Activated CD8-positive, alpha-beta T cell treated with anti-CD3 and anti-CD28 coated beads for 36 hours (primary cell): ENCODE data around the gene MAP2. TPM values are rescaled to one million over a fixed set of nuclear protein-coding genes. Genes with fewer than 3 reads are reported as not detected.

Experiments
- ATAC-seq: fragments of 200-7000 bp; cut with Tn5 transposase; one replicate; pipeline ENCODE4 v1.10.0; 2021; ENCODE audit warnings: mild to moderate bottlenecking, moderate library complexity
- CTCF ChIA-PET: fragments of 350-600 bp; sonication (Branson Sonifier 250); formaldehyde crosslinking; loops from one replicate; lab custom pipeline; 2021; ENCODE audit warnings: antibody characterized with exemption; lab: Charles Lee
- POLR2A ChIA-PET: fragments of 350-600 bp; sonication (Branson Sonifier 250); formaldehyde crosslinking; loops from one replicate; lab custom pipeline; 2021; ENCODE audit warnings: antibody characterized with exemption; lab: Charles Lee
- DNase-seq: peaks from one replicate; pipeline ENCODE4 v3.0.0-alpha.2; 2020
- H3K27ac Mint-ChIP-seq: one replicate; pipeline ENCODE4 v1.8.0; 2021; ENCODE audit warnings: mild to moderate bottlenecking, mixed read lengths
- H3K27me3 Mint-ChIP-seq: one replicate; pipeline ENCODE4 v1.8.0; 2021; ENCODE audit warnings: mixed read lengths
- H3K36me3 Mint-ChIP-seq: one replicate; pipeline ENCODE4 v1.8.0; 2021; ENCODE audit warnings: low read depth, mixed read lengths
- H3K4me1 Mint-ChIP-seq: one replicate; pipeline ENCODE4 v1.8.0; 2021; ENCODE audit warnings: low read depth, mixed read lengths
- H3K4me3 Mint-ChIP-seq: one replicate; pipeline ENCODE4 v1.8.0; 2021; ENCODE audit warnings: mild to moderate bottlenecking, moderate library complexity, mixed read lengths
- H3K9me3 Mint-ChIP-seq: one replicate; pipeline ENCODE4 v1.8.0; 2021; ENCODE audit warnings: mixed read lengths
- intact Hi-C: fragments of 100-400 bp; cut with micrococcal nuclease; formaldehyde crosslinking; loops from one replicate; pipeline ENCODE4 v1.10.0; 2022
- total RNA-seq, 2 experiments: library from RNA; stranded (reverse); gene quantifications; one replicate each; pipeline ENCODE4 v1.2.3, GENCODE V29; 2021
- TF ChIP-seq, protein P1 (sequence below): fragments of 200-600 bp; IDR thresholded peaks from one replicate; pipeline ENCODE4 v1.8.0; 2022; ENCODE audit warnings: antibody characterized with exemption, mild to moderate bottlenecking

Gene MAP2
- total RNA-seq, 2 experiments from 2014 or later = not detected

DNA sequence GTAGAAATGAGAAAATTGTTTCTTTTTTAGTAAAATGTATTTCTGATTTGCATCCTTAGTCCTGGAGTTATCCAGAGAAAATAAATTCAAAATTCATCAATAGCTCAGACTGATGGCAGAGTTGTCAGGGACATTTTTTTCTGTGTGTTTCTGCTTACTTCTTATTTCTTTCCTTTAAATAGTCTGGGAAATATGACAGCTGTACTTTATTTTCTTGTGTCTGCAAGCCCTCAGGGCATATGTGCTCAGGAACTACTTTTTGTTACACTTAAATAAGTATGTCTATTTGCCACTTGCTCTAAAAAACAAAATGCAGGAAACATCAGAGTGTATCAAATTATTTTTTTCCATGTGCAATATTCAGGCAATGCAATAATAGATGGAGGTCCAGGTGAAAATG lies 221.0 kb downstream of the MAP2 start:
- ChIA-PET POLR2A (no interaction called here), CTCF (no interaction called here)
- DNase-seq = no peak
- Mint-ChIP-seq H3K27me3 (peaks cover 1% of the 10 kb centered on the region), H3K4me1 (no peaks in the 10 kb centered on the region), H3K27ac (no peak overlapping the region), H3K36me3 (no peaks in the 10 kb centered on the region), H3K4me3 (no peak overlapping the region), H3K9me3 (no peaks in the 10 kb centered on the region)
- TF ChIP-seq, protein P1, sequence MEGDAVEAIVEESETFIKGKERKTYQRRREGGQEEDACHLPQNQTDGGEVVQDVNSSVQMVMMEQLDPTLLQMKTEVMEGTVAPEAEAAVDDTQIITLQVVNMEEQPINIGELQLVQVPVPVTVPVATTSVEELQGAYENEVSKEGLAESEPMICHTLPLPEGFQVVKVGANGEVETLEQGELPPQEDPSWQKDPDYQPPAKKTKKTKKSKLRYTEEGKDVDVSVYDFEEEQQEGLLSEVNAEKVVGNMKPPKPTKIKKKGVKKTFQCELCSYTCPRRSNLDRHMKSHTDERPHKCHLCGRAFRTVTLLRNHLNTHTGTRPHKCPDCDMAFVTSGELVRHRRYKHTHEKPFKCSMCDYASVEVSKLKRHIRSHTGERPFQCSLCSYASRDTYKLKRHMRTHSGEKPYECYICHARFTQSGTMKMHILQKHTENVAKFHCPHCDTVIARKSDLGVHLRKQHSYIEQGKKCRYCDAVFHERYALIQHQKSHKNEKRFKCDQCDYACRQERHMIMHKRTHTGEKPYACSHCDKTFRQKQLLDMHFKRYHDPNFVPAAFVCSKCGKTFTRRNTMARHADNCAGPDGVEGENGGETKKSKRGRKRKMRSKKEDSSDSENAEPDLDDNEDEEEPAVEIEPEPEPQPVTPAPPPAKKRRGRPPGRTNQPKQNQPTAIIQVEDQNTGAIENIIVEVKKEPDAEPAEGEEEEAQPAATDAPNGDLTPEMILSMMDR = no peak
- ATAC-seq = no peak
- intact Hi-C loops = no loop called here

DNA sequence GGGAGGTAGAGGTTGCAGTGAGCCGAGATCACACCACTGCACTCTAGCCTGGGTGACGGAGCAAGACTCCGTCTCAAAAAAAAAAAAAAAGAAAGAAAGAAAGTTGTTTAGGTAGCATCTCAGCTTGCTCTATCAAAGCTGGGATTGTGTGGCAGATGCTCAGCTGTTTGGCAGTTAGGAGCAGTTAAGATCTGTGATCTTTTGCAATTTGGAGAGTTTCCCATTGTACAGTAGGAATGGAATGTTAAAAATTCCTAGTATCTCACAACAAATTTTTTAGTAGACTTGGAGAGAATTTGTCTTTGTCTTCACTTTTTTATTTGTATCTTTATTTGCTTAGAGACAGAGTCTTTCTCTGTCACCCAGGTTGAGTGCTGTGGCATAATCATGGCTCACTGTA lies 224.9 kb downstream of the MAP2 start:
- TF ChIP-seq, protein P1 = no peak
- ChIA-PET CTCF (no interaction called here), POLR2A (no interaction called here)
- no peak for ATAC-seq
- Mint-ChIP-seq H3K9me3 (no peaks in the 10 kb centered on the region), H3K27ac (no peak overlapping the region), H3K27me3 (peaks cover 1% of the 10 kb centered on the region), H3K4me1 (no peaks in the 10 kb centered on the region), H3K4me3 (no peak overlapping the region), H3K36me3 (no peaks in the 10 kb centered on the region)
- no peak for DNase-seq
- intact Hi-C loops = no loop called here

DNA sequence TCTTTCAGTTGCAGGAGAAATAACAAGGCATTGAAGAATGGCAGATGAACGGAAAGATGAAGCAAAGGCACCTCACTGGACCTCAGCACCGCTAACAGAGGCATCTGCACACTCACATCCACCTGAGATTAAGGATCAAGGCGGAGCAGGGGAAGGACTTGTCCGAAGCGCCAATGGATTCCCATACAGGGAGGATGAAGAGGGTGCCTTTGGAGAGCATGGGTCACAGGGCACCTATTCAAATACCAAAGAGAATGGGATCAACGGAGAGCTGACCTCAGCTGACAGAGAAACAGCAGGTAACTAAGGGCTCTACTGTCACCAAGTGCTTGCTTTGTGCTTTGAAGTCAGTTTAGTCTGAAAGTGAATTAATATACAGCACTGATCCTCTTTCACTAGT lies 229.3 kb downstream of the MAP2 start:
- H3K27me3 Mint-ChIP-seq = no peaks in the 10 kb centered on the region
- no peak for DNase-seq
- TF ChIP-seq, protein P1 = no peak
- no peaks in the 10 kb centered on the region for H3K4me1 Mint-ChIP-seq
- H3K36me3 Mint-ChIP-seq = no peaks in the 10 kb centered on the region
- POLR2A ChIA-PET = no interaction called here
- no peak for ATAC-seq
- intact Hi-C loops = no loop called here
- no peak overlapping the region for H3K4me3 Mint-ChIP-seq
- H3K27ac Mint-ChIP-seq = no peak overlapping the region
- H3K9me3 Mint-ChIP-seq = no peaks in the 10 kb centered on the region
- CTCF ChIA-PET = no interaction called here

DNA sequence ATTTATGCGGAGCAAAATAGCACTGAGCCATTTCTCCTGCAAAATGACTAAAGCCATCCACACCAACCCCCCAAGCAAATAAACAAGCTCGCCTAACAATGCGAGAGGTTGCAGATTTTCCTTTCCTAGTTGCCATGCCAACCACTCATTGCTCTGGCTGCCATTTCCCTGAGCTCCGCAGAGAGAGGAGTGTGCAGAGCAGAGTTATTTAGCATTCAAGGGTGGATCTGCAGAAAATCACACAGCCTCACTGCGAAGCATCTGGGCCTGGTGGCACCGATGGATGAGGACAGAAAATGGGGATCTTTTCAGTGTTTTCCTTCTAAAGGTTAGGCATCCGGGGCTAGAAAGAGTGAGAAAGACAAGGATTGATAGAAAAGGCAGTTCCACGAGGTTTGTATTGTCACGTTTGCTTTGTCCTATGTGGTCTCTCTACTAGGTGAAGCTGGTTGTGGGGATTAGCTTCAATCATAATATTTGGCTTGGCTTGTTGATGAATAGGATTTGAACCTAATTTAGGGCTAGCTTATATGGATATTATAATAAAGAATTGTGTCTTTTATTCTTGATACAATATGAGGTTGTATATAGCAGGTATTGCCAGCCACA lies 237.5 kb downstream of the MAP2 start:
- DNase-seq (no peak), ATAC-seq (no peak)
- CTCF ChIA-PET = no interaction called here
- Mint-ChIP-seq H3K27me3 (no peaks in the 10 kb centered on the region), H3K4me1 (no peaks in the 10 kb centered on the region), H3K27ac (no peak overlapping the region), H3K36me3 (no peaks in the 10 kb centered on the region), H3K9me3 (no peaks in the 10 kb centered on the region), H3K4me3 (no peak overlapping the region)
- TF ChIP-seq, protein P1 = no peak
- POLR2A ChIA-PET = no interaction called here
- intact Hi-C loops = no loop called here

DNA sequence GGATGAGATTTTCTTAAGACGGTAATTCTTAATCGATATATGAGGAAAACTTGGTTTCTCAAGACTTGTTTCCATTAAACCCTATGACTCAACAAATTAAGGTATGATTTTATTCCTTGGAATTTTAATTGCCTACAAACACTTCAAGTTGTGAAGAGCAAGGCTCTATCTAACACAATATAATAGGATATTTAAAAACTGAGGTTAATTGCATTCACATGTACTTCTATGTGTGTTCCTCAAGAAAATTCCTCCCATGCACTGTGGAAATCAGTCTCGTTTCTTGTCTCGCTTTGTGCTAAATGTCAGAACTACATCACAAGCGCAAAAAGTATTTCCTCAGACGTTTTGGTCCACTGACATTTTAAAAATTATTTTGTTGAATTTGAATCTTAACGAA lies 238.2 kb downstream of the MAP2 start:
- Mint-ChIP-seq H3K27ac (no peak overlapping the region), H3K4me1 (no peaks in the 10 kb centered on the region), H3K27me3 (no peaks in the 10 kb centered on the region), H3K36me3 (no peaks in the 10 kb centered on the region), H3K9me3 (no peaks in the 10 kb centered on the region), H3K4me3 (no peak overlapping the region)
- TF ChIP-seq, protein P1 = no peak
- ChIA-PET CTCF (no interaction called here), POLR2A (no interaction called here)
- DNase-seq (no peak), ATAC-seq (no peak)
- intact Hi-C loops = no loop called here
